Glutamatergic neuron (in vitro differentiated cells): ENCODE data around the gene KCNN3. TPM values are rescaled to one million over a fixed set of nuclear protein-coding genes. Genes with fewer than 3 reads are reported as not detected.

Experiments
- DNase-seq: peaks from one replicate; pipeline ENCODE4 v3.0.0; 2022
- H3K27ac Mint-ChIP-seq: one replicate; pipeline ENCODE4 v1.8.0; 2020; ENCODE audit warnings: mild to moderate bottlenecking, mixed read lengths, inconsistent platforms; ENCODE audit not compliant: unreplicated experiment
- H3K27me3 Mint-ChIP-seq: one replicate; pipeline ENCODE4 v1.8.0; 2020; ENCODE audit warnings: mild to moderate bottlenecking, moderate library complexity, mixed read lengths, inconsistent platforms; ENCODE audit not compliant: unreplicated experiment
- H3K36me3 Mint-ChIP-seq: one replicate; pipeline ENCODE4 v1.8.0; 2020; ENCODE audit warnings: mild to moderate bottlenecking, mixed read lengths, inconsistent platforms; ENCODE audit not compliant: unreplicated experiment
- H3K4me1 Mint-ChIP-seq: one replicate; pipeline ENCODE4 v1.8.0; 2020; ENCODE audit warnings: mild to moderate bottlenecking, low read depth, mixed read lengths, inconsistent platforms; ENCODE audit not compliant: unreplicated experiment
- H3K4me3 Mint-ChIP-seq: one replicate; pipeline ENCODE4 v1.8.0; 2020; ENCODE audit warnings: mild to moderate bottlenecking, mixed read lengths, inconsistent platforms; ENCODE audit not compliant: unreplicated experiment
- H3K9me3 Mint-ChIP-seq: one replicate; pipeline ENCODE4 v1.8.0; 2020; ENCODE audit warnings: mild to moderate bottlenecking, moderate library complexity, mixed read lengths, inconsistent platforms; ENCODE audit not compliant: unreplicated experiment
- total RNA-seq: library from RNA; stranded (reverse); fragmentation: NEBNext Ultra II Directional; extraction: Animal tissue kit (Norgen Biotek cat#: 25700); gene quantifications from one replicate; pipeline ENCODE4 v1.2.1, GENCODE V29; 2021; ENCODE audit not compliant: unreplicated experiment
- TF ChIP-seq, protein P1 (sequence below): fragments of 200-600 bp; sonication (generic); IDR thresholded peaks from one replicate; pipeline ENCODE4 v1.5.0; 2021; ENCODE audit not compliant: partially characterized antibody, unreplicated experiment

Gene KCNN3
- total RNA-seq, 1 donor from 2014 or later, result 3.8 TPM

DNA sequence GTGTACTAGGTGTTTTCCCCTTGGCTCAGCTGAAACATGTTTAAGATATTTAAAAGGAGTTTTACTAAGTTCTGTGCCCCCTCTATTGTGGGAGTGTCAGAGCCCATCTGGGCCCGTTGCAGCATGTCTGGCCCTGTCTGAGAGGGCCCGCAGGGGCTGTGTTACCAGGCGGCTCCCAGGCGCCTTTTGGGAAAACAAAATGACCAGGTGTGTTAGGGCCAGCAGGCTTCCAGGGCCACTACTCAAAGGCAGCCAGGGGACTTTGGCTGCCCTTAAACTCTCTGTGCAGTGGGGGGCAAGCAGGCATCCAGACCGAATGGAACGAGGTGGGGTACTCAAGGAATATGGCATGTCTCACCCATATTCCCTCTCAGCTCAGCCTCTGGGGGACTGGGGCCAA, 111.7 kb downstream of the KCNN3 start:
- Mint-ChIP-seq H3K27ac (no peak overlapping the region), H3K4me3 (no peak overlapping the region), H3K9me3 (no peaks in the 10 kb centered on the region), H3K4me1 (peaks cover 12% of the 10 kb centered on the region), H3K36me3 (no peaks in the 10 kb centered on the region), H3K27me3 (no peaks in the 10 kb centered on the region)
- DNase-seq, result no peak
- TF ChIP-seq, protein P1, sequence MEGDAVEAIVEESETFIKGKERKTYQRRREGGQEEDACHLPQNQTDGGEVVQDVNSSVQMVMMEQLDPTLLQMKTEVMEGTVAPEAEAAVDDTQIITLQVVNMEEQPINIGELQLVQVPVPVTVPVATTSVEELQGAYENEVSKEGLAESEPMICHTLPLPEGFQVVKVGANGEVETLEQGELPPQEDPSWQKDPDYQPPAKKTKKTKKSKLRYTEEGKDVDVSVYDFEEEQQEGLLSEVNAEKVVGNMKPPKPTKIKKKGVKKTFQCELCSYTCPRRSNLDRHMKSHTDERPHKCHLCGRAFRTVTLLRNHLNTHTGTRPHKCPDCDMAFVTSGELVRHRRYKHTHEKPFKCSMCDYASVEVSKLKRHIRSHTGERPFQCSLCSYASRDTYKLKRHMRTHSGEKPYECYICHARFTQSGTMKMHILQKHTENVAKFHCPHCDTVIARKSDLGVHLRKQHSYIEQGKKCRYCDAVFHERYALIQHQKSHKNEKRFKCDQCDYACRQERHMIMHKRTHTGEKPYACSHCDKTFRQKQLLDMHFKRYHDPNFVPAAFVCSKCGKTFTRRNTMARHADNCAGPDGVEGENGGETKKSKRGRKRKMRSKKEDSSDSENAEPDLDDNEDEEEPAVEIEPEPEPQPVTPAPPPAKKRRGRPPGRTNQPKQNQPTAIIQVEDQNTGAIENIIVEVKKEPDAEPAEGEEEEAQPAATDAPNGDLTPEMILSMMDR, result no peak

DNA sequence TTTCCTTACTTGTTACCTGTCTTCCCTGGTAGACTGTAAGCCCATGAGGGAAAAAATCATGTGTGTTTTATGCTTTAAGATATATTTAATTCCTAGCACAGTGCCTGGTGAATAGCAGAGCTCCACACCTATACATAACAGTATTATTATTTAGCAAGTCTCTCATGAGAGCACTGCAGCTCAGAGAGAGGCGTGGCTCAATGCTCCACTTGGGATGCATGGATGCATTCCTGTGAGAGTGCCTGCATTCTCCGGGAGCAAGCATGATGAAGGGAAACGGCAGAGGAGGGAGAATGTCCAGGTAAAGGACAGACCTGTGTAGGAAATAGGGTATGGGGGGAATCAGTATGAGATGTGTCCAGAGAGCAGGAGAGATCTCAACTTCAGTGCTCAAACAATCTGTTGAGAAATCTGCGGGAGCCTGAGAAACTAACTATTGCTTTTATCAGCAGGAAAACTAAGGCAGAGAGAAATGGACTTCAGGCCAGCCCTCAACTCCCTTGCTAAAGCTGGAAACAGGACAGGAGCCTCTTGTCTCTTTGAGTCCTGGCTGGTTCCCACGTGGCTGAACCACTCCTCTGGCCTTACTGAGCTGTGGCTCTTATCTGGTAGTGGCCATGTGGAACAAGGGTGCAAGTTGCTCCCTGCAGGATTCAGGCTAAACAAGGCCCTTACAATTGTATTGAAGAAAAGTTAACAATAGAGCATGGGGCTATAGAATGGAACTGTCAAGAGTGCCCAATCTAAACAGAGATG, 113.1 kb downstream of the KCNN3 start:
- DNase-seq, result no peak
- H3K9me3 Mint-ChIP-seq, result no peaks in the 10 kb centered on the region
- H3K36me3 Mint-ChIP-seq, result no peaks in the 10 kb centered on the region
- peaks cover 2% of the 10 kb centered on the region for H3K27me3 Mint-ChIP-seq
- TF ChIP-seq, protein P1, result no peak
- H3K4me1 Mint-ChIP-seq, result peaks cover 10% of the 10 kb centered on the region
- H3K27ac Mint-ChIP-seq, result no peak overlapping the region
- no peak overlapping the region for H3K4me3 Mint-ChIP-seq

DNA sequence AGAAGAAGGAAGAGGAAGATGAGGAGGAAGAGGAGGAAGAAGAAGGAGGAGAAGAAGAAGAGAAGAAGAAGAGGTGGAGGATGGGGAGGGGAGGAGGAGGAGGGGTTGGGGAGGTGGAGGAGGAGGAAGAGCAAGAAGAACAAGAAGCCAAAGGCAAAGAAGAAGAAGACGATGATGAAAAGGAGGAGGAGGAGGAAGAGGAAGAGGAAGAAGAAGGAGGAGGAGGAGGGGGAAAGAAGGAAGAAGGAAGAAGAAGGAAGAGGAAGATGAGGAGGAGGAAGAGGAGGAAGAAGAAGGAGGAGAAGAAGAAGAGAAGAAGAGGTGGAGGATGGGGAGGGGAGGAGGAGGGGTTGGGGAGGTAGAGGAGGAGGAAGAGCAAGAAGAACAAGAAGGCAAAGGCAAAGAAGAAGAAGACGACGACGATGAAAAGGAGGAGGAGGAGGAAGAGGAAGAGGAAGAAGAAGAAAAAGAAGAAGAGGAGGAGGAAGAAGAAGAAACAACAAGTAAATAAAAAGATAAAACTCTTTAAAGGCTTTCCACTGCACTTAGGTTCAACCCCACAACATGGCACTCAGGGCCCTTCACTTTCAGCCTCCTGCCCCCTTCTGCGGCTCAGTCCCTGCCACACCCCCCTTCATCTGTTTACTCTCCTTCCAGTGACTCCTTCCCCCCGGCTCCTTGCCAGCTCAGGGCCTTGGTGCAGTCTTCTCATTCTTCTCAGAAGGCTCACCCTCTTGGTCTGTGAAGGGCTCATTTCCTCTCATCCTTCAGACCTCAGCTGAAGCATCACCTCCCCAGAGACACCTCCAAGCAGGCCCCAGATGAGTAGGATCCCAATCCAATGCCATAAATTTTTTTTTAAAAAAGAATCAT, 114.0 kb downstream of the KCNN3 start:
- H3K9me3 Mint-ChIP-seq, result peaks cover 2% of the 10 kb centered on the region
- TF ChIP-seq, protein P1, result no peak
- H3K4me1 Mint-ChIP-seq, result peaks cover 19% of the 10 kb centered on the region
- H3K27me3 Mint-ChIP-seq, result peaks cover 8% of the 10 kb centered on the region
- H3K36me3 Mint-ChIP-seq, result no peaks in the 10 kb centered on the region
- H3K27ac Mint-ChIP-seq, result no peak overlapping the region
- no peak for DNase-seq
- H3K4me3 Mint-ChIP-seq, result no peak overlapping the region

DNA sequence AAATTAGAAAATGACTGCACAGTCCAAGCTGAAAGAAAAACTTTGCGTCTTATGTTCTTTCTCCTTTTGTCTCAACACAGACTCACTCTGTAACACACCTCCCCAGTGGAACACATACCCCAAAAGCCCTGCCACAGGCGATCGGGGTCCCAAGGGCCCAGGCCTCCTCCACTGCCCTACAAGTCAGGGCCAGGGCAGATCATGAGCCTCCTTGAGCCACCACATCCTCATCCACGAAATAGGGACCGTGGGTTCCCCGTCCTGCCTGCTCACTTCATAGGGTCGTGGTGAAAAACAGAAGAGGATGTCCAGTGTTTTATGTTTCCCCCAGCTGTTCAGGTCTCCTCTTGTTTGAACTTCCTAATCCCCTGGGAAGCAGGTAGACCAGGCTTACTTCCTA, 116.7 kb downstream of the KCNN3 start:
- peaks cover 13% of the 10 kb centered on the region for H3K27me3 Mint-ChIP-seq
- H3K4me1 Mint-ChIP-seq, result peaks cover 42% of the 10 kb centered on the region

More for the DNA sequence above, 116.7 kb downstream of the KCNN3 start:
- DNase-seq, result no peak
- Mint-ChIP-seq H3K9me3 (peaks cover 11% of the 10 kb centered on the region), H3K27ac (no peak overlapping the region), H3K4me3 (no peak overlapping the region), H3K36me3 (no peaks in the 10 kb centered on the region)
- TF ChIP-seq, protein P1, result no peak
